Measurements from ENCODE around the gene GSK3B. TPM values are rescaled to one million over a fixed set of nuclear protein-coding genes. Genes with fewer than 3 reads are reported as not detected.

The GSK3B gene
- total and polyA plus RNA-seq, 10 of the 15 experiments (the other 5 are each of a cell fraction or from before 2014, with no cell fraction given), result 8.5 to 49.8 (median 25.5) TPM

- TF ChIP-seq ZBTB4 (CRISPR knock-in tag; IDR thresholded peaks at IDR 0.05), result no peak
- TF ChIP-seq PAX5 (IDR thresholded peaks at IDR 0.05; ENCODE audit: borderline replicate concordance, low read depth, low read length), result no peak
These were observed 315.4 kb downstream of the GSK3B start (continued) for GRCh38 chr3:119778811-119779210.

- in situ Hi-C loops (cut with MboI), result no loop called here
- Histone ChIP-seq H3K4me2 (ENCODE audit: control insufficient read depth, insufficient read depth) (no peak overlapping the region), H3K79me2 (ENCODE audit: control insufficient read depth, insufficient read depth, low read length) (no peaks in the 10 kb centered on the region), H3K4me3 (no peak overlapping the region), H3K4me1 (ENCODE audit: control insufficient read depth, insufficient read depth, low read length) (peaks cover 18% of the 10 kb centered on the region; the same call in 1 of the 2 replicates), H3K9me3 (replicated peaks; ENCODE audit: control insufficient read depth, insufficient read depth, low read length) (no peaks in the 10 kb centered on the region), H2AFZ (ENCODE audit: control insufficient read depth, low read depth, low read length) (no peak overlapping the region), H3K27ac (ENCODE audit: control insufficient read depth, insufficient read depth) (no peak overlapping the region), H4K20me1 (ENCODE audit: control insufficient read depth, insufficient read depth) (no peaks in the 10 kb centered on the region), H3K27me3 (replicated peaks in 1 of 2; ENCODE audit: control insufficient read depth in 2 of 2, insufficient read depth in 2 of 2, low read length in 1 of 2) (no peaks in the 10 kb centered on the region), H3K9ac (ENCODE audit: control insufficient read depth, insufficient read depth, low read length) (no peak overlapping the region), H3K36me3 (ENCODE audit: control insufficient read depth in 2 of 2, insufficient read depth in 2 of 2, low read length in 1 of 2) (no peaks in the 10 kb centered on the region)
- FAIRE-seq (no peak), ATAC-seq (no peak), DNase-seq (ENCODE audit: low read depth, low spot score) (no peak)
- ChIA-PET RAD21 (ENCODE audit: unreplicated experiment) (no interaction called here), SMC1A (ENCODE audit: uncharacterized antibody, unreplicated experiment) (interaction anchor here (0.7 kb wide), 1 partner anchor 1430 kb away, joined by 3 read pairs; no protein-coding TSS in a partner anchor), CTCF (no interaction called here), POLR2A (no interaction called here)
- no TSS peak for BruUV-seq (replicated peaks)
- 100% methylated on average over 1 of the region's 1 CpG for WGBS (ENCODE audit: insufficient coverage, insufficient replicate concordance, low lambda C conversion rate, missing lambda C conversion rate)
- intact Hi-C loops (cut with micrococcal nuclease; ENCODE audit: unreplicated experiment), result no loop called here
- no peak for TF ChIP-seq CREM (IDR thresholded peaks at IDR 0.05; ENCODE audit: low read depth)
- no peak for TF ChIP-seq ZBTB4 (CRISPR knock-in tag; IDR thresholded peaks at IDR 0.05)
- no peak for TF ChIP-seq E2F4 (IDR thresholded peaks at IDR 0.05; ENCODE audit: low read depth, low read length)
- TF ChIP-seq SP1 (IDR thresholded peaks at IDR 0.05; ENCODE audit: low read depth, low read length), result no peak
- TF ChIP-seq MYC (IDR thresholded peaks at IDR 0.05; ENCODE audit: insufficient read depth, insufficient read length, insufficient replicate concordance, low read length, severe bottlenecking), result no peak
- no peak for TF ChIP-seq TAF1 (IDR thresholded peaks at IDR 0.05; ENCODE audit: borderline replicate concordance, low read depth, low read length)
- no peak for TF ChIP-seq CBX5 (IDR thresholded peaks at IDR 0.05; ENCODE audit: low read depth)
- no peak for TF ChIP-seq POLR2AphosphoS2 (IDR thresholded peaks at IDR 0.05; ENCODE audit: low read depth, low read length)
- TF ChIP-seq ZZZ3 (IDR thresholded peaks at IDR 0.05; ENCODE audit: control insufficient read depth, insufficient read length, low read depth), result no peak
- no peak for TF ChIP-seq CHD2 (IDR thresholded peaks at IDR 0.05; ENCODE audit: borderline replicate concordance, low read depth, low read length)
- no peak for TF ChIP-seq NR2C1 (IDR thresholded peaks at IDR 0.05)
- TF ChIP-seq, protein P1, sequence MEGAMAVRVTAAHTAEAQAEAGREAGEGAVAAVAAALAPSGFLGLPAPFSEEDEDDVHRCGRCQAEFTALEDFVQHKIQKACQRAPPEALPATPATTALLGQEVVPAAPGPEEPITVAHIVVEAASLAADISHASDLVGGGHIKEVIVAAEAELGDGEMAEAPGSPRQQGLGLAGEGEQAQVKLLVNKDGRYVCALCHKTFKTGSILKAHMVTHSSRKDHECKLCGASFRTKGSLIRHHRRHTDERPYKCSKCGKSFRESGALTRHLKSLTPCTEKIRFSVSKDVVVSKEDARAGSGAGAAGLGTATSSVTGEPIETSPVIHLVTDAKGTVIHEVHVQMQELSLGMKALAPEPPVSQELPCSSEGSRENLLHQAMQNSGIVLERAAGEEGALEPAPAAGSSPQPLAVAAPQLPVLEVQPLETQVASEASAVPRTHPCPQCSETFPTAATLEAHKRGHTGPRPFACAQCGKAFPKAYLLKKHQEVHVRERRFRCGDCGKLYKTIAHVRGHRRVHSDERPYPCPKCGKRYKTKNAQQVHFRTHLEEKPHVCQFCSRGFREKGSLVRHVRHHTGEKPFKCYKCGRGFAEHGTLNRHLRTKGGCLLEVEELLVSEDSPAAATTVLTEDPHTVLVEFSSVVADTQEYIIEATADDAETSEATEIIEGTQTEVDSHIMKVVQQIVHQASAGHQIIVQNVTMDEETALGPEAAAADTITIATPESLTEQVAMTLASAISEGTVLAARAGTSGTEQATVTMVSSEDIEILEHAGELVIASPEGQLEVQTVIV (IDR thresholded peaks at IDR 0.05; ENCODE audit: borderline replicate concordance, partially characterized antibody), result no peak
These were observed 316.1 kb downstream of the GSK3B start for GRCh38 chr3:119778176-119778575.
